GM12878 (cell line): ENCODE results near the gene IFITM1. TPM values are rescaled to one million over a fixed set of nuclear protein-coding genes. Genes with fewer than 3 reads are reported as not detected.

Experiments
- ATAC-seq: fragments of 200-7000 bp; cut with Tn5 transposase; 3 replicates; pipeline ENCODE4 v1.9.1; 2020; ENCODE audit warnings: mild to moderate bottlenecking, moderate library complexity
- BruUV-seq: library from RNA; stranded (reverse); fragments of 400-500 nt; replicated peaks from 2 replicates; lab custom pipeline; 2021; lab: Mats Ljungman, UMichigan
- CTCF ChIA-PET: fragments of 300-600 bp; sonication (Branson Sonifier 250); formaldehyde crosslinking; extraction: SDS; loops from one replicate; lab custom pipeline; 2021; ENCODE audit warnings: inconsistent platforms; lab: Yijun Ruan, JAX
- POLR2A ChIA-PET: fragments of 350-600 bp; formaldehyde crosslinking; extraction: SDS; loops from one replicate; lab custom pipeline; 2021; ENCODE audit warnings: inconsistent platforms; lab: Charles Lee
- RAD21 ChIA-PET: fragments of 300-600 bp; sonication (Branson Sonifier 250); formaldehyde crosslinking; loops from one replicate; lab custom pipeline; 2023; ENCODE audit warnings: antibody characterized with exemption; ENCODE audit not compliant: unreplicated experiment; lab: Charles Lee
- SMC1A ChIA-PET: fragments of 300-600 bp; sonication (Branson Sonifier 250); formaldehyde crosslinking; loops from one replicate; lab custom pipeline; 2023; ENCODE audit not compliant: unreplicated experiment, uncharacterized antibody; lab: Charles Lee
- DNase-seq: peaks from one replicate; pipeline ENCODE4 v3.0.0-alpha.2; 2011; ENCODE audit warnings: low read depth, low spot score
- FAIRE-seq: peaks from 3 replicates; lab custom pipeline; 2011; peaks lifted over from hg19 to GRCh38; lab: Jason Lieb, UNC
- H2AFZ ChIP-seq: 2 replicates; pipeline ENCODE4 v1.6.0; 2011; ENCODE audit warnings: low read depth, low read length, control low read depth; ENCODE audit not compliant: control insufficient read depth
- H3K27ac ChIP-seq: 2 replicates; pipeline ENCODE4 v1.5.1; 2011; ENCODE audit warnings: control low read depth; ENCODE audit not compliant: control insufficient read depth, insufficient read depth
- H3K27me3 ChIP-seq, 2 experiments: replicated peaks in 1 of 2; 2 replicates each; pipeline versions ENCODE4 v1.6.0 to v1.6.1; 2011; ENCODE audit warnings: low read length in 1 of 2; ENCODE audit not compliant: control insufficient read depth in 2 of 2, insufficient read depth in 2 of 2
- H3K36me3 ChIP-seq, 2 experiments: 2 replicates each; pipeline ENCODE4 v1.5.1; 2011; ENCODE audit warnings: low read length in 1 of 2; ENCODE audit not compliant: control insufficient read depth in 2 of 2, insufficient read depth in 2 of 2
- H3K4me1 ChIP-seq: 2 replicates; pipeline ENCODE4 v1.6.1; 2011; ENCODE audit warnings: mild to moderate bottlenecking, low read length, moderate library complexity, mixed read lengths; ENCODE audit not compliant: control insufficient read depth, insufficient read depth
- H3K4me2 ChIP-seq: 2 replicates; pipeline ENCODE4 v1.6.0; 2011; ENCODE audit warnings: control low read depth; ENCODE audit not compliant: control insufficient read depth, insufficient read depth
- H3K4me3 ChIP-seq: fragments of 200-600 bp; sonication (generic); 2 replicates; pipeline ENCODE4 v1.5.1; 2016
- H3K79me2 ChIP-seq: 2 replicates; pipeline ENCODE4 v1.6.0; 2011; ENCODE audit warnings: low read length; ENCODE audit not compliant: control insufficient read depth, insufficient read depth
- H3K9ac ChIP-seq: 2 replicates; pipeline ENCODE4 v1.8.0; 2011; ENCODE audit warnings: low read length, control low read depth, mixed read lengths; ENCODE audit not compliant: control insufficient read depth, insufficient read depth
- H3K9me3 ChIP-seq: replicated peaks from 3 replicates; pipeline ENCODE4 v1.5.1; 2011; ENCODE audit warnings: mild to moderate bottlenecking, low read length; ENCODE audit not compliant: control insufficient read depth, insufficient read depth
- H4K20me1 ChIP-seq: 2 replicates; pipeline ENCODE4 v1.6.0; 2011; ENCODE audit not compliant: control insufficient read depth, insufficient read depth
- BHLHE40 ChIP-seq, 2 experiments: fragments of 450-650 bp in 1 of 2; IDR thresholded peaks; 2 replicates each; pipeline ENCODE4 v1.6.1; 2011 to 2017; ENCODE audit warnings: low read depth in 2 of 2, borderline replicate concordance in 1 of 2, improper control_type of control experiment in 1 of 2, low read length in 1 of 2, mild to moderate bottlenecking in 1 of 2
- CHD1 ChIP-seq: IDR thresholded peaks from 2 replicates; pipeline ENCODE4 v1.6.1; 2012; ENCODE audit warnings: low read depth, low read length, improper control_type of control experiment
- HDAC2 ChIP-seq: fragments of 200-600 bp; sonication (generic); IDR thresholded peaks from 2 replicates; pipeline ENCODE4 v1.6.1; 2017
- HDGF ChIP-seq: fragments of 450-650 bp; IDR thresholded peaks from 2 replicates; pipeline ENCODE4 v1.6.1; 2016; ENCODE audit warnings: antibody characterized with exemption
- IKZF2 ChIP-seq, 2 experiments: fragments of 450-650 bp; IDR thresholded peaks; 2 replicates each; pipeline ENCODE4 v1.6.1; 2017; ENCODE audit warnings: mild to moderate bottlenecking in 2 of 2, moderate library complexity in 2 of 2
- IRF4 ChIP-seq: IDR thresholded peaks from 2 replicates; pipeline ENCODE4 v1.6.1; 2011; ENCODE audit warnings: low read depth, low read length
- MEF2A ChIP-seq: IDR thresholded peaks from 2 replicates; pipeline ENCODE4 v1.6.1; 2011; ENCODE audit warnings: low read depth, mild to moderate bottlenecking, low read length, moderate library complexity; ENCODE audit not compliant: insufficient read depth
- MLLT1 ChIP-seq: fragments of 450-650 bp; IDR thresholded peaks from 2 replicates; pipeline ENCODE4 v1.6.1; 2016; ENCODE audit warnings: mild to moderate bottlenecking
- MTA2 ChIP-seq: fragments of 450-650 bp; IDR thresholded peaks from 2 replicates; pipeline ENCODE4 v1.6.1; 2016; ENCODE audit warnings: low read depth, mild to moderate bottlenecking, moderate library complexity
- NFXL1 ChIP-seq: fragments of 450-650 bp; IDR thresholded peaks from 2 replicates; pipeline ENCODE4 v1.6.1; 2017; ENCODE audit warnings: antibody characterized with exemption, mild to moderate bottlenecking, borderline replicate concordance
- NFYA ChIP-seq: IDR thresholded peaks from 2 replicates; pipeline ENCODE4 v1.6.1; 2011; ENCODE audit warnings: low read depth, mild to moderate bottlenecking, low read length, improper control_type of control experiment, borderline replicate concordance
- RAD21 ChIP-seq: IDR thresholded peaks from 2 replicates; pipeline ENCODE4 v1.6.1; 2011; ENCODE audit warnings: mild to moderate bottlenecking, low read depth, low read length, moderate library complexity; ENCODE audit not compliant: insufficient read depth
- REST ChIP-seq: IDR thresholded peaks from 2 replicates; pipeline ENCODE4 v1.6.1; 2012; ENCODE audit warnings: mild to moderate bottlenecking, low read depth, low read length
- ZNF207 ChIP-seq: fragments of 450-650 bp; IDR thresholded peaks from 2 replicates; pipeline ENCODE4 v1.6.1; 2014; ENCODE audit warnings: antibody characterized with exemption, mild to moderate bottlenecking, borderline replicate concordance
- ZNF384 ChIP-seq: IDR thresholded peaks from 2 replicates; pipeline ENCODE4 v1.6.1; 2012; ENCODE audit warnings: low read depth, mild to moderate bottlenecking, low read length, improper control_type of control experiment, borderline replicate concordance
- WGBS: methylation state at CpG from one replicate; pipeline ENCODE4 v1.1.6; 2016; ENCODE audit warnings: low lambda C conversion rate; ENCODE audit not compliant: insufficient replicate concordance, insufficient coverage; ENCODE audit errors: missing lambda C conversion rate; 5-methylcytosine and 5-hydroxymethylcytosine counted together
- in situ Hi-C: fragments of 300-500 bp; cut with MboI; formaldehyde crosslinking; loops from 9 replicates; pipeline ENCODE4 v1.14.3; 2018; ENCODE audit warnings: mixed read lengths
- intact Hi-C: fragments of 100-400 bp; cut with micrococcal nuclease; formaldehyde crosslinking; loops from one replicate; pipeline ENCODE4 v1.14.2; 2022; ENCODE audit not compliant: unreplicated experiment
- polyA plus RNA-seq, 11 experiments: library from polyadenylated mRNA; depleted of rRNA in 4 of 11; unstranded in 6 of 11; stranded (reverse) in 5 of 11; fragments of >200 nt; fragmentation: Nextera tagmentation in 4 of 11; fragmentation: Illumina TruSeq in 1 of 11; extraction: Ambion mirVana in 4 of 11; extraction: Trizol in 1 of 11; gene quantifications; 1 replicate in 1 of 11; 2 replicates in 10 of 11; pipeline versions ENCODE4 v1.2.1 to v1.2.3, GENCODE V29; 2011 to 2016; ENCODE audit warnings: inconsistent platforms in 2 of 11, missing spikeins in 2 of 11, low read depth in 1 of 11
- total RNA-seq, 4 experiments: library from RNA; depleted of rRNA in 3 of 4; stranded (reverse); fragments of >200 nt in 3 of 4; fragmentation: Illumina TruSeq in 1 of 4; extraction: Trizol in 1 of 4; gene quantifications; 2 replicates each; pipeline versions ENCODE4 v1.2.1 to v1.2.3, GENCODE V29; 2013 to 2021
- TF ChIP-seq, protein P1 (sequence below): IDR thresholded peaks from 2 replicates; pipeline ENCODE4 v1.6.1; 2012; ENCODE audit warnings: low read depth, low read length, improper control_type of control experiment

Gene IFITM1
- total and polyA plus RNA-seq, 10 of the 15 experiments (the other 5 are each of a cell fraction or from before 2014, with no cell fraction given) = 396 to 2,788 (median 607) TPM

- WGBS = 33% methylated on average over 18 of the region's 19 CpGs
- ChIA-PET RAD21 (interaction anchor here (0.8 to 2.4 kb wide), 9 partner anchors 10 to 69 kb away, joined by 3 to 19 read pairs (median 5); partner anchors contain the start of genes PSMD13 and SIRT3), CTCF (interaction anchor here (0.6 to 4.5 kb wide), 18 partner anchors 12 to 206 kb away, joined by 3 to 33 read pairs (median 6); partner anchors contain the start of genes BET1L, PGGHG, PSMD13 and RIC8A), POLR2A (interaction anchor here (0.6 to 2.8 kb wide), 4 partner anchors 22 to 54 kb away, joined by 3 to 12 read pairs (median 6); no protein-coding TSS in a partner anchor), SMC1A (interaction anchor here (0.8 to 3.3 kb wide), 14 partner anchors 10 to 68 kb away, joined by 3 to 20 read pairs (median 4); partner anchors contain the start of gene PSMD13)
- ATAC-seq (0 out of 3 replicates have a peak, but pooled peaks have one; percentile 12), FAIRE-seq (no peak), DNase-seq (no peak)
- Histone ChIP-seq H3K9ac (no peak overlapping the region), H3K27me3 (no peaks in the 10 kb centered on the region), H3K27ac (no peak overlapping the region), H3K79me2 (peaks cover 22% of the 10 kb centered on the region), H3K9me3 (no peaks in the 10 kb centered on the region), H2AFZ (no peak overlapping the region), H4K20me1 (no peaks in the 10 kb centered on the region), H3K36me3 (no peaks in the 10 kb centered on the region), H3K4me3 (no peak overlapping the region), H3K4me2 (no peak overlapping the region), H3K4me1 (peaks cover 20% of the 10 kb centered on the region)
- intact Hi-C loops = loop anchor here (5.0 to 10.0 kb wide), 2 partner anchors 98 to 140 kb away; partner anchors contain the start of genes ANO9, BET1L and RIC8A
- BruUV-seq = no TSS peak
- in situ Hi-C loops = no loop called here
- peak; percentile 88 for TF ChIP-seq ZNF384
- TF ChIP-seq CHD1 = no peak
- no peak for TF ChIP-seq IRF4
- TF ChIP-seq, protein P1, sequence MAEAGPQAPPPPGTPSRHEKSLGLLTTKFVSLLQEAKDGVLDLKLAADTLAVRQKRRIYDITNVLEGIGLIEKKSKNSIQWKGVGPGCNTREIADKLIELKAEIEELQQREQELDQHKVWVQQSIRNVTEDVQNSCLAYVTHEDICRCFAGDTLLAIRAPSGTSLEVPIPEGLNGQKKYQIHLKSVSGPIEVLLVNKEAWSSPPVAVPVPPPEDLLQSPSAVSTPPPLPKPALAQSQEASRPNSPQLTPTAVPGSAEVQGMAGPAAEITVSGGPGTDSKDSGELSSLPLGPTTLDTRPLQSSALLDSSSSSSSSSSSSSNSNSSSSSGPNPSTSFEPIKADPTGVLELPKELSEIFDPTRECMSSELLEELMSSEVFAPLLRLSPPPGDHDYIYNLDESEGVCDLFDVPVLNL = no peak
- TF ChIP-seq ZNF207 = no peak
- TF ChIP-seq HDGF = no peak
- no peak for TF ChIP-seq MTA2
- TF ChIP-seq NFYA = no peak
- no peak for TF ChIP-seq BHLHE40 (IDR thresholded peaks at IDR 0.05; ENCODE audit: borderline replicate concordance in 1 of 2, low read depth in 2 of 2, low read length in 1 of 2)
- TF ChIP-seq NFXL1 = no peak
- 0 out of 2 replicates have a peak, but pooled peaks have one; percentile 49 for TF ChIP-seq MLLT1
- peak; percentile 69 for TF ChIP-seq RAD21
- no peak for TF ChIP-seq REST
- no peak for TF ChIP-seq IKZF2 (IDR thresholded peaks at IDR 0.05)
- TF ChIP-seq MEF2A = no peak
- TF ChIP-seq HDAC2 = no peak
Observed at GRCh38 chr11:304915-305843, 8.7 kb upstream of the IFITM1 start.
